ENCODE results near the gene TBC1D1.

DNA sequence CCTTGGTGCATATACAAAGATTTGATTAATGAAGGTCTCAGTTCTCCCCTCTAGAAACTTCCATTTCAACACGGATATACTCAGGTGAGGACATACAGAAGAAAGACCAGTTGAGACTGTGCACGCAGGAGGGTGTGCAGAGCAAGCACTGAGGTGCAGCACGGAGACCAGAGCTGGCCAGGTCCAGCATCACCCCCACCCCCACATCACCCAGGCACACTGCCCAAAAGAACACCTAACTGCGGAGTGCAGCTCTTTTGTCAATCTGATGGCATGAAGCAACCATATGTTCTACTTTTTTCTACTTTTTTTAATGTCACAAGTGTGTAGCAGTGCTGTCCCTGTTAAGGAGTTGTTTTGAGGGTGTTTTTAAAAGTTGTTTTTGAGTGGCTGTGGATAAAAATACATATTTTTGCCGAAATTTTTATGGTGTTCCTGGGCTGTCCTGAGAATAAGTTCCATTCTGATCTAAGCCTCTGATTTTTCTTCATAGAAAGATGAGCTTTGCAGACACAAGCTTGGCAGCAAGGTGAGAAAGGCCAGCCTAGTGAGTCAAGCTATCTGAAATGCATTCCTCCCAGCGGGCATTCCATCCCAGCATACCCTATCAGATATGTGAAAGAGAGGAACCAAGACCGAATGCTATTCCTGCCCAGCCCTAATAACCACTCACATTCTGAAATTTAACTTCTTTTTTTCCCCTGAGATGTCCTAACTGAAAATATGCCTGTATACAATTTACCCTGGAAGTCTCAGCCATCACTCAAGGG is 243.0 kb downstream of the TBC1D1 start:
- TF ChIP-seq POLR2A (IDR thresholded peaks at IDR 0.05; ENCODE audit: low read depth, low read length): no peak
- no peak for TF ChIP-seq TAF1 (IDR thresholded peaks at IDR 0.05; ENCODE audit: borderline replicate concordance, low read depth, low read length)
- no peak for TF ChIP-seq POLR2AphosphoS5 (IDR thresholded peaks at IDR 0.05; ENCODE audit: low read depth, low read length)
